Measurements from ENCODE around the gene COMMD10. TPM values are rescaled to one million over a fixed set of nuclear protein-coding genes. Genes with fewer than 3 reads are reported as not detected.

COMMD10 gene
- total and polyA plus RNA-seq, 8 donors, result 12.8 to 21.8 (median 14.6) TPM

DNA sequence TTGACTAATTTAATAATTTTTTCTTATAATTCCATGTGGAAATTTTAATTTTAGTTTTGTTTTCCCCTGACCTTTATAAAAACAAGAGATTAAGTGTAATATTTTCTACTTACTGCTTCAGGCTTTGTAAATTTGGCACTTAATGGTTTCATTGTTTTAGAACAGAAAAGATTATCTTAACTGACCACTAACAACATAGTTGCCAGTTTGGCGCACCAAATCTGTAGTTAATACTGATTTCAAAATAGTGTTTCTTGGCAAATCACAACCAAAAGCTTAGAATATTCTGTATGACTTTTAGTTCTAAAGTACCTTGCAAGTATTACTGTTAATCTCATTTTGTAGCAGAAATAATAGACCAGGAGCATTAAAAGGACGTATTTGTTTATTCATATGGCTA lies 124.3 kb downstream of the COMMD10 start:
- FAIRE-seq (no peak), ATAC-seq (no peak)
- TF ChIP-seq, protein P1, sequence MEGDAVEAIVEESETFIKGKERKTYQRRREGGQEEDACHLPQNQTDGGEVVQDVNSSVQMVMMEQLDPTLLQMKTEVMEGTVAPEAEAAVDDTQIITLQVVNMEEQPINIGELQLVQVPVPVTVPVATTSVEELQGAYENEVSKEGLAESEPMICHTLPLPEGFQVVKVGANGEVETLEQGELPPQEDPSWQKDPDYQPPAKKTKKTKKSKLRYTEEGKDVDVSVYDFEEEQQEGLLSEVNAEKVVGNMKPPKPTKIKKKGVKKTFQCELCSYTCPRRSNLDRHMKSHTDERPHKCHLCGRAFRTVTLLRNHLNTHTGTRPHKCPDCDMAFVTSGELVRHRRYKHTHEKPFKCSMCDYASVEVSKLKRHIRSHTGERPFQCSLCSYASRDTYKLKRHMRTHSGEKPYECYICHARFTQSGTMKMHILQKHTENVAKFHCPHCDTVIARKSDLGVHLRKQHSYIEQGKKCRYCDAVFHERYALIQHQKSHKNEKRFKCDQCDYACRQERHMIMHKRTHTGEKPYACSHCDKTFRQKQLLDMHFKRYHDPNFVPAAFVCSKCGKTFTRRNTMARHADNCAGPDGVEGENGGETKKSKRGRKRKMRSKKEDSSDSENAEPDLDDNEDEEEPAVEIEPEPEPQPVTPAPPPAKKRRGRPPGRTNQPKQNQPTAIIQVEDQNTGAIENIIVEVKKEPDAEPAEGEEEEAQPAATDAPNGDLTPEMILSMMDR (IDR thresholded peaks at IDR 0.05), result no peak

DNA sequence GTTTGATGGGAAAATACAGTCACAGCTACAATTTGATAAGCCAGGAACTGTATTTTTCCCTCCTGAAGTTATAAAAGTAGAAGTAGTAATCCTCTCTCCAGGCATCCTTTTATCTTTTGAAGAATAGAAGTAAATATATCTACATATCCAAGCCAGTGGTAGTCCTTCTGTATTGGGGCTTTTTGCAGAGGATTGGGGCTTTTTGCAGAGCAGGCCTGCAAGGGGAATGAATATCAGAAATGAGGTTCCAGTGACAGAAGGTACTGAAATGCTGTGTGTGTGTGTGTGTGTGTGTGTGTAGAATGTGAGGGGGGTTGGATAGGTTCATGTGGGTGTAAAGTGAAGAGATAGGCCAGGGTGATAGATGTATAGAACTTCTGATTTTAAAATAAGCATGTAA lies 127.4 kb downstream of the COMMD10 start:
- no peak overlapping the region for H3K27ac ChIP-seq
- no peaks in the 10 kb centered on the region for H3K4me1 ChIP-seq
- no peaks in the 10 kb centered on the region for H3K27me3 ChIP-seq
- FAIRE-seq (no peak), DNase-seq (no peak), ATAC-seq (no peak)
- TF ChIP-seq, protein P1 (IDR thresholded peaks at IDR 0.05), result no peak
- H3K36me3 ChIP-seq, result no peaks in the 10 kb centered on the region
- intact Hi-C loops (cut with DNase I), result no loop called here
- no peak overlapping the region for H3K4me3 ChIP-seq
- H3K9me3 ChIP-seq, result no peaks in the 10 kb centered on the region

More for the DNA sequence above, 124.3 kb downstream of the COMMD10 start:
- no peak for DNase-seq
- no peaks in the 10 kb centered on the region for H3K36me3 ChIP-seq
- H3K4me1 ChIP-seq, result no peaks in the 10 kb centered on the region
- no peaks in the 10 kb centered on the region for H3K27me3 ChIP-seq
- 92 to 93% methylated on average over 2 of the region's 2 CpGs for WGBS, 2 donors
- intact Hi-C loops (cut with DNase I), result no loop called here
- no peak overlapping the region for H3K4me3 ChIP-seq
- no peaks in the 10 kb centered on the region for H3K9me3 ChIP-seq
- H3K27ac ChIP-seq, result no peak overlapping the region

DNA sequence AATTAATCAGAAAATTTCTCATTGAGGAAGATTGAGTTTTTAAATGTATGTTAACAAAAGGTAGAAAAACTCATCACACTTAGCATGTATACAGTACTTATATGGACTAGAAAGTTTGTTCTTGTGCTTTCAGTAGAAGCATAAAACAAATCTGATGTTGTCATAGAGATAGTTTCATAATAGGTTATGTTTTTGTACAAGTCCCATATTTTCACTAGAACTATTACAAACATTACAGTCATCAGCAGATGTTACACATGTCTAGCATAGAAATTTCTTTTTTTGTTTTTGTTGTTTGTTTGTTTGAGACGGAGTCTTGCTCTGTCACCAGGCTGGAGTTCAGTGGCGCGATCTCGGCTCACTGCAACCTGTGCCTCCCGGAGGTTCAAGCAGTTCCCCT lies 131.4 kb downstream of the COMMD10 start:
- no peak for DNase-seq
- no peaks in the 10 kb centered on the region for H3K27me3 ChIP-seq
- no peak for FAIRE-seq
- ATAC-seq, result no peak
- no peak overlapping the region for H3K4me3 ChIP-seq
- WGBS, 2 donors, result 98 to 99% methylated on average over 5 of the region's 5 CpGs
- no peaks in the 10 kb centered on the region for H3K36me3 ChIP-seq
- TF ChIP-seq, protein P1 (IDR thresholded peaks at IDR 0.05), result no peak
- no peaks in the 10 kb centered on the region for H3K9me3 ChIP-seq
- H3K4me1 ChIP-seq, result no peaks in the 10 kb centered on the region
- no peak overlapping the region for H3K27ac ChIP-seq
- intact Hi-C loops (cut with DNase I), result no loop called here

DNA sequence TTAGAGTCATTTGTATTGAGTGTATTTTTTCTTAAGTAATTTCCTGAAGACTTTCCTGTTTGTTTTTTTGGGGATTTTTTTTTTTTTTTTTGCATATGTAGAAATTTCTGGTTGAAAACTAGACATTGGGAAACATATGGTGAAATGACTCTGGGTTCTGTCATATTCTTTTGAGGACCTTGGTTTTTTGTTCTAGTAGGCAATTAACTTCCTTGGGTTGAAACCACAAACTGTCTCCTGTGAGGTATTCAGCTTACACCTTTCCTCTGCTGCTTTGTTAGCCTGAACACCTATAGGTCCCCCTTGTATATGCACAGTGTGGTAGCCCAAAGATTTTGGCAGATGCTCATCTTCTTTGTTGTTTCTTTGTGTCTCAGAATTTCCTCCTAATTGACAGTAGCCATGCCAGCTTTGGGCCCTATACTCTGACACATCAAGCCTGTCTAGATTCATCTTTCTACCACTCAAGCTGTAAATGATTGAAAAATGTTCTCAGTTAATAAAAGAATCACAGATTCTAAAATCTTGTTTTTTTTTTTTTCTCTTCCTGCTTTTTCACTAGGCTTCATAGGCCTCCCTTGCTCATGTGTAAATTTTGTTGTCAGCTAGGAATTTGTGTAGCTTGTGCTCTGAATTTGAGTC lies 140.6 kb downstream of the COMMD10 start:
- ATAC-seq, result no peak

DNA sequence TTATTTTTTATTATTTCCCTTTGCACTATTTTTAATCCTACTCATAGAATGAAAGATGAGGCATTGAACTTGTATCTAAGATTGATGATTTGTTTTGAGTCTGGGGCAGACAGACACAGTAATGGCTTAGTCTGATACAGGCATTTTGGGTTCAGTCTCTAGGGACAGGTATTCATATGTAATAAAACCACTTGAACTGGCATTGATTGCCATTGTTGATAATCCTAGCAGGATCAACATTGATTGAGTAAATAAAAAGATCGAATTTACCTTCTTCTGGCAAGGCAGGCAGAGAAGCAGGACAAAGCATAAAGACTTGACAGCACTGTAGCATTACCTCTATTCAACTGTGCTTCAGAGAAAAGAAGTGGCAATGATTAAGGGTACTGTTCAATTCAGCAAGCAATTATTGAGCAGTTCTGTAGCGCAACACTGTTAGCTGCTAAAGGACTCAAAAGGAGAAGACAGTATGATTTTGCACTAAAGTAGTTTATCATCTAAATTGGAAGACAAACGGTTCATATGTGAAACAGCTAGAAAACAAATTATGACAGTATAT lies 144.4 kb downstream of the COMMD10 start:
- TF ChIP-seq, protein P1 (IDR thresholded peaks at IDR 0.05), result no peak
- intact Hi-C loops (cut with DNase I), result no loop called here
- ATAC-seq, result no peak

More for the DNA sequence above, 140.6 kb downstream of the COMMD10 start:
- FAIRE-seq (no peak), DNase-seq (no peak)
- TF ChIP-seq, protein P1 (IDR thresholded peaks at IDR 0.05), result no peak
- intact Hi-C loops (cut with DNase I), result no loop called here
- H3K27me3 ChIP-seq, result no peaks in the 10 kb centered on the region
- H3K4me1 ChIP-seq, result peaks cover 0 to 4% (median 0%) of the 10 kb centered on the region in 3 donors
- H3K4me3 ChIP-seq, result no peak overlapping the region
- no peak overlapping the region for H3K27ac ChIP-seq
- no peaks in the 10 kb centered on the region for H3K36me3 ChIP-seq
- H3K9me3 ChIP-seq, result no peaks in the 10 kb centered on the region

More for the DNA sequence above, 144.4 kb downstream of the COMMD10 start:
- Histone ChIP-seq H3K27ac (no peak overlapping the region), H3K27me3 (no peaks in the 10 kb centered on the region), H3K9me3 (no peaks in the 10 kb centered on the region), H3K4me3 (no peak overlapping the region), H3K4me1 (peaks cover 0 to 4% (median 0%) of the 10 kb centered on the region in 3 donors), H3K36me3 (no peaks in the 10 kb centered on the region)
- 35 to 49% methylated on average over 3 of the region's 3 CpGs for WGBS, 2 donors
- FAIRE-seq (no peak), DNase-seq (no peak)

Data from pancreas (tissue), 10 donors.